ENCODE results near the gene GPR84.
"Not testable (repeated sequence)": the region's sequence is repeated elsewhere in the genome, so short reads cannot be mapped to it uniquely, and the experiment has no call there.

The GPR84 gene

DNA sequence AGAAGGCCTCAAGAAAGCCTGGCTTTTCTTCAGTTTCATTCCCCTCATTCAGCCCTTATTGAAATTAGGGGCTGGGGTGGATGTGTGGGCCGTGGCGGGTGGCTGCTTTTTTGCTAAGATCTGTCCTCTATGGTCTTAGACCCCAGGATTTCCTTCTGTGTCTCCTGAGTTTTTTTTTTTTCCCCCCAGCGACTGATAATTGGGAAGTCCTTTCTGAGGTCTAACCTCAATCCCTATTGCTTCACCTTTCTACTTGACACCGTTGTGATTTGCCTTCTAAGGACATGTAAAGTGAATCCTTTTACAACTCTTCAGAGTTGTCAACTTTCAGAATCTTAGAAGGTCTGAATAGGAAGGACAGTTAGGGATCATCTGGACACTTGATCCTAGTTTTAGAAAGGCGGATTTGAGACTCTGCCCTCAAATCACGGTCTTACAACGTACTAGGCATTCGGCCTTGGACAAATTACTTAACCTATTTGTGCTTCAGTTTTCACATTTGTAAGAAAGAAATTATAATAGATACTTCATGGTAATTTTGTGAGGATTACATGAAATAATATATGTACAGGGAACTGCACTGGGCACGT is 4.4 kb downstream of the GPR84 start:
- no peak for DNase-seq

DNA sequence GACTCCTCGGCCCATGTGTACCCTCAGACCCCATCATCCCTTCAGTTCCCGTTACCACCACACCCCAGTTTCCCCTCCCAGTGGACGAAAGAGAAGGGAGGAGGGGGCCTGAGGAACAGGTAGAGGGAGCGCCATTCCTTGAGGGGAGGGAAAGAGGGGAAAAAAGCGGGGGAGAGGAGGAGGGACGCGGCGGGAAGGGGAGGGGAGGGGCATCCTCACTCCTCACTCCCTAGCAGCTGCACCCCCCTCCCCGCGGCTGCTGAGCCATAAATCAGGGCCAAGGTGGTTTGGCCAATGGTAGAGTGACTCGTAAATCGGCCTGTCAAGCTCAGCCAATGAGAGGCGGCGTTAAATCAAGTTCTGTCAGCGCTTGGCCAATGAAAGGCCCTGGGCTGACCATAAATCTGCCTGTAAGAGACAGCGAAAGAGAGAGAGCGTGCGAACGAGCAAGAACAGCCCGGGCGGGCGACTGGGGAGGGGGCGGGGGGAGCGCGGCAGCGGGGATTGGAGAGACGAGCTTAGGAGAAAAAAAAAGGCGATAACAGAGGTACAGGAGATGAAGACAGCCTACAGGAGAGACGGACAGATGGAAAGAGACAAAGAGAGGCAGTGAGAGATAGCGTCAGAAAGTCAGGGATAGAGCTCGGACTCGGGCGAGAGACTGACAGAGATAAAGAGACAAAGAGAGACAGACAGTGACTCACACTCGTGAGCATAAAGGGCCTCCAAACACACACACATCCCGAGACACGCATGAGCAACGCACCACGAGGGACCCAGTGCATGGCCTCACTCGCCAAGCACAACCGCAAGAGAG is 5.1 kb downstream of the GPR84 start:
- TF ChIP-seq POLR2A (IDR thresholded peaks at IDR 0.05; ENCODE audit: low read length) (no peak), GATA1 (IDR thresholded peaks at IDR 0.05; ENCODE audit: low read depth, low read length) (no peak)
- peak; percentile 92 for DNase-seq

More for the DNA sequence above, 4.4 kb downstream of the GPR84 start:
- TF ChIP-seq GATA1 (IDR thresholded peaks at IDR 0.05; ENCODE audit: low read depth, low read length) = no peak
- no peak for TF ChIP-seq POLR2A (IDR thresholded peaks at IDR 0.05; ENCODE audit: low read length)

DNA sequence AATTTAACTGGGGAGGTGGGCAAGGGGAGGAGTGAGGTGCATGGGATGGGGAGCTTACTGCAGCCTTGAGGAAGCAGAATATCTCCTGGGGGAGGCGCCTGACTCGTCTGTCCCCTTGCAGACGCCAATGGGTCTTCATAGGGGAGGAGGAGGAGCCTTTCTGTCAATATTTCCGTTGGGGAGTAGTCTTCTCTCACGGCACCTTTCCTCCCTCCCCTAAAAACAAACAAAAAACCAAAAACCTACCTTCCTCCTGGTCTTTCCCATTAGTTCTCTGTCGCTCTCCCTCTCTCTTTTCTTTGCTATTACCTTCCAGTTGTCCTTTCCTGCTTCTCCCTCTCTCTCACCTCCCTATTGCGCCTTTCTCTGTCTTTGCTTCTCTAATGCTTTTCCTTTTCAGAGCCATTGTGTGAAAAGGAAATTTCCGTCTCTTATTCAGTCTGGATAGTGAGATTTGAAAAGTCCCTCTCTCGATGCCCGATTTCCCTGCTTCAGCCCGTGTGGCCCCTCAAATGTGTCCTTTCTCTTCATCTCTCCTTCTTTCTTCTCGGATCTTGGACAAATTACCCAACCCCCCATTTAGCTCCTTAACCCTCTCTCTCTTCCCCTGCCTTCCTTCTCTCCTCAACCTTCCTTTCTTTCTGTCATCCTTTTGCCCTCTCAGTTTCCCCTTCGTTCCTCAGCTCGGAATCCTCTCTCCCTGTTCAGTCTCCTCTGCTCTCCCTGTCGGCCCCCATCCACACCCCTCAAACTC is 5.9 kb downstream of the GPR84 start:
- DNase-seq = no peak
- TF ChIP-seq GATA1 (IDR thresholded peaks at IDR 0.05; ENCODE audit: low read depth, low read length) (no peak), POLR2A (IDR thresholded peaks at IDR 0.05; ENCODE audit: low read length) (peak; percentile 41)

DNA sequence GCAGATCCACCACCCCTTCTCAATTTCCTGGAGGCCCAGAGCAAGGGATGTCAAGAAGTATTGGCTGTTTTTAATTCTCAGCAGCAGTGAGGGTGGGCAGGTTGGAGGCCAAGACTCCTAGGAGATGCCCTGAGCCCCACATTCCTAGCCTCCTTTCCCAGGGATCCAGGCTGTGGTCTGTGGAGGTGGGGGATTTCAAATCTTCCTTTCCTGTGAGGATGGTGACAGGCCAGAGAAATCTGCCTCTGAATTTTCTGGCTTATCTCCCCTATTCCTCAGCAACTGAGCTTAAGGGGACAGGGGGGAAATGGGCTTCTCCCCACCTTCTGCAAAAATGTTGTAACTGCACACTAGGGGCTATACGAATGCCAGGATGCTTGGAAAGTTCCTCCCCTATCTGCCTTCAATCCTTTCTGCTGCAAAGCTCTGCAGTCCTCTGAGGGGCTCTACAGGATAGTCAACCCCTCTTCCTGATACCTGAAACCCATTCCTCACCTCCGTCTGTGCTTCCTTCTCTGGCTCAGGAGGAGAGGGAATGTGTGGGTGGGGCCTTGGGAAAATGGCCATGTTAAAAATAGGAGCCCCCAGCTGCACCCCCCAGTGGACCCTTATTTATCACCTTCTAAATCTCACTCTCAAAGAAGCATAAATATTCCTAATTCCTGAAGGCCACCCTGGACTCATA is 6.6 kb downstream of the GPR84 start:
- no peak for TF ChIP-seq GATA1 (IDR thresholded peaks at IDR 0.05; ENCODE audit: low read depth, low read length)
- no peak for TF ChIP-seq POLR2A (IDR thresholded peaks at IDR 0.05; ENCODE audit: low read length)
- DNase-seq = no peak

DNA sequence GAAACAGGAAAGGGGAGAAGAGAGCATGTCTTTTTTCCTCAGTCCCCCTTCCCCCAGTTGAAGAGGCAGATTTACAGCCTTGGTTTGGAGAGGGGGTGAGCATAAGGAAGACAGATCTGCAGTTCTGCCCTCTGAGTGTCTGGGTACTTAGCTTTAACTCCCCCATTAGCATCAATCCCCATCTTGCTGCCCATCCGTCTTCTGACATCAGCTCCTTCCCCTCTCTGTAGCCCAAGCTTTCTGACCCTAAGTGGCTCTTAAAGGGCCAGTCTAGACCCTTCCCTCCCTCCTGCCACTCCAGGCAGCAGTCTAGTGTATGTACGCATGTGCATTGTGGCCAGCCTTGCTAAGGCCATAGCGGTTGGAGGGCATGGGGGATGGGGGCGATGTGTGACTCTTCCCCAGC is 7.3 kb downstream of the GPR84 start:
- TF ChIP-seq POLR2A (IDR thresholded peaks at IDR 0.05; ENCODE audit: low read length) (no peak), GATA1 (IDR thresholded peaks at IDR 0.05; ENCODE audit: low read depth, low read length) (no peak)
- DNase-seq = no peak

DNA sequence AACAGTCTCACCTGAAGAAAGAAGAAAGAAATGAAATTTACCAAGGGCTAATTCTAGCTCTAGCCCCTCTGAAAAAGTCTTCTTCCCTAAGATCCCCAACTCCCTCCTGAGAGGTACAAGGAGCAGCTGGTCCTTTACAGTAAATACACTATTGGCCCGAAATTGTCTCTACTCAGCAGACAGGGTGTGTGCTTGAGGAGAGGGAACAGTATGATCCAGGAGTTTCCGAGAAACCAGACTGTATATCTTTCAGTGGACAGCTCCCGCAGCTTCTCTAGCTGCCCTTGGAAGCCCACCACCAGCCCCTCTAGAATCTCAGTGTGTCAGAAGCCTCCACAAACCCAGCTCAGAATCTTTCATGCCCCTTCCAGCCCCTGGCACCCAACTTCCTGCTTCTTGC is 8.1 kb downstream of the GPR84 start:
- no peak for TF ChIP-seq GATA1 (IDR thresholded peaks at IDR 0.05; ENCODE audit: low read depth, low read length)
- TF ChIP-seq POLR2A (IDR thresholded peaks at IDR 0.05; ENCODE audit: low read length) = no peak
- DNase-seq = no peak

DNA sequence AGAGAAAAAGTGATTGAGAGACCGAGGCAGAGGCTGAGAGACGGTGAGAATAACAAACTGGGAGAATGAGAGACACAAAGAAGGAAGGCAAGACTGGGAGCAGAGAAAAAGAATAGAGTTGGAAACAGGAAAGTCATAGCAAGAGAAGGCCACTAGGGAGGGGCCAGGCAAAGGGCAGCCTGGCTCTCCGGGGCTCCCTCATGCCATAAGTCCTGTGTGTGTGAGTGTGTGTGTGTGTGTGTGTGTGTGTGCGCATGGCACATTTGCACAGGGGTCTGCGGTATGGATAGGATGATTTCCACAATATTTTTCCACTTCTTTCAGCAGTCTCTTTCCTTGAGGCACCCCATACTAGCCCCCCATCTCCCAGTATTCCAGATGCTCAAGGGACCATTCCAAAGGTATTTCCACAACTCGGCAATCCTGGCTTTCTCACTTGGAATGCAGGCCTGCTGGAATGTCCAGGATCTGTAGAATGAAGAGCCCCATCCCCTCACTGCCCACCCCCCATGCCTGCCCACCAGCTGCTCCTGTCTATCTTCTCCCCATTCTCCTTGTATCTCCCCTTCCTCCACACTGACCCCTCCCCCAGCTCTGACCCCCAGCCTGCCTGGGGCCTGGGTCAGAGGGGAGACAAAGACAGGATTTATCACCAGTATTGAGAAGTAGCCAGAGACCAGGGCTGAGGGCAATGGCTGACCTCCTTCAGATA is 9.0 kb downstream of the GPR84 start:
- no peak for DNase-seq
- no peak for TF ChIP-seq GATA1 (IDR thresholded peaks at IDR 0.05; ENCODE audit: low read depth, low read length)
- no peak for TF ChIP-seq POLR2A (IDR thresholded peaks at IDR 0.05; ENCODE audit: low read length)

DNA sequence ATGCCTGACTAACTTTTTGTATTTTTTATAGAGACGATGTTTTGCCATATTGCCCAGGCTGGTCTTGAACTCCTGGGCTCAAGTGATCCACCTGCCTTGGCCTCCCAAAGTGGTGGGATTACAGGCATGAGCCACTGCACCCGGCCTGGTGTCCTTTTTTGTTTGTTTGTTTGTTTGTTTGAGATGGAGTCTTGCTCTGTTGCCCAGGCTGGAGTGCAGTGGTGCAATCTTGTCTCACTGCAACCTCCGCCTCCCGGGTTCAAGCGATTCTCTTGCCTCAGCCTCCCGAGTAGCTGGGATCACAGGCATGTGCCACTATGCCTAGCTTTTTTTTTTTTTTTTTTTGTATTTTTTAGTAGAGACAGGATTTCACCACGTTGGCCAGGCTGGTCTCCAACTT is 10.0 kb downstream of the GPR84 start:
- DNase-seq = not testable (repeated sequence)

DNA sequence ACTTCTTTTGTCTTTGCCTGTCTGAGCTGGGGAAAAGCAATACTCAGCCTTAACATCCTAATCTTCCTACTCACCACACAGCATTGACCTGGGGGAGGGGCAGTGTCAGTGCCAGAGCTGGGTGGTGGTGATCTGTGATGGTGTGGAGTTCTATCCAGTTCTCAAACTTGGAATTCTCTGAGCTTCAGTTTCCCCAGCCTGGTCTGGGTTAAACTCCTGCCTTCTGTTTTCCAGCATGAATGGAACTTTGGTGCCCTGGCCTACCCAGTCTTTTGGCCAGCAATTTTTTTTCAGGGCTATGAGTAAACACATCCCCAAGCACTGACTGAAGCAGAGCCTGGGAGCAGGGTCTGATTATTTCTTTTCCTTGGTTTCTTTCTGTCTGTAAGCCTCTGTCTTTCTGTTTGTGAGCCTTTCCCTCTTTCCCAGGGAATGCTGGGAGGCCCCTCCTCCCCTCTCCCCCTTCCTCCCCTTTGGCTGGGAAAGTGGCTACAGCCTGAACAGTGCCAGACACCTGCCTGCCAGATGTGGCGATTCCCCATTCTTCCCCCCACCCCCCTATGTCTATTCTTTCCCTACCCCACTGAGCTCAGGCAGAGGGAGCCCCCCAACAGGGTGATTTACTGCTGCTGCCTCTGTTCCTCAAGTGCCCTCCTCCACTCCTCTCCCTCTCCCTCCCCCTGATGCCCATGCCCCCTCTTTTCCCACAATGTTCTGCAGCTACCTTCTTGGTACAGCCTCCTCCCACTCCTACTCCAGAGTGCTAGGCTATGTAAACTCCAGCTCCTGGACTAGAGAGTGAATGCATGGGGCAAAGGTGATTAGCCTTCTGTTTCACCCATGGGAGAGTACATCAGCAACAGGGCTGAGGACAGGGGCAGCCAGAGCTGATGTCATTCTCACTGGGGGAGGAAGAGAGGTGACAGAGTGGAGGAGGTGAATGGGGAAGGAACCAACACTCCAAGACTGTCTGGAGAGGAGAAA is 11.1 kb downstream of the GPR84 start:
- no peak for DNase-seq
- TF ChIP-seq POLR2A (IDR thresholded peaks at IDR 0.05; ENCODE audit: low read length) (no peak), GATA1 (IDR thresholded peaks at IDR 0.05; ENCODE audit: low read depth, low read length) (no peak)

DNA sequence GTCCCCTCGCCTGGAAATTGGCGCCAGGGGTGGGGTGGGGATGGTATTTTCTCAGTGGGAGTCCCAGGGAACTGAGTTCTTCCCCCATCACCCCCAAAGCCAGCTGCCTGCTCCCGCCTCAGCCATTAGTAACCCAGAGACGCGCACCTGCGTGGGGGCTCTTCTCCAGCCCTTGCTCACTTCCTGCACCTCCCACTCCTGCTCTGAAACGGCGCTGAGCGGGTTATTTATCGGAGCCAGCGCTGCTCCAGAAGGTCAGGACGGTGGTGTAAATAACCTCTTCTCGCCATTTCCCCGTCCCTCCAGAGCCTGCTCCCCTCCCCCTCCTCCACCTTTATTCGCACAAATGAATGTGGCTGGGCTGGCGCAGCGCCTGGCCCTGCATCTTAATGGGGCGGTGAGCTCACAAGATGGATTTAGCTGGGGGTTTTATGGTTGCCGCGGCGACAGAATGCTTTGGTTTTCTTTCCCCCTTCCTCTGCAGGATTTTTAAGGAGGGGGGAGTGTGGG is 12.2 kb downstream of the GPR84 start:
- TF ChIP-seq POLR2A (IDR thresholded peaks at IDR 0.05; ENCODE audit: low read length) (no peak), GATA1 (IDR thresholded peaks at IDR 0.05; ENCODE audit: low read depth, low read length) (no peak)
- DNase-seq = no peak

DNA sequence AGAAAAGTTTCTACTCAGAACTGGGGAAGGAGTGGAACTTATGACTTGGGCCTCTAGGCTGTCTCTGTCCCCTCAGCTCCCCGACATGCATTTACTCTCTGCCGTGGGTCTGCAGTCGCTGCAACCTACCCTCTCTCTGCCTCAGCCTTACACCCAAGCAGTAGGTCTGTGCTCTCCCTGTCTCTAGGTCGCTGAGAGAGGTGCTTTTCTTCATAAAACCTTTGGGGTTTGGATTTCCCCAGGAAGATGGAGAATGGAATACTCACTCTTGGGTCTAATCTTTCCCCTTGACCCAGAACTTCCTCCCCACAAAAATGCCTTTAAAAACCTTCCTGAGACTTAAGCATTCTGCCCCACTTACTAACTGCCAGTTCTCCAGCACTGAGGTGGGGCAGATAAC is 12.9 kb downstream of the GPR84 start:
- TF ChIP-seq POLR2A (IDR thresholded peaks at IDR 0.05; ENCODE audit: low read length) = no peak
- TF ChIP-seq GATA1 (IDR thresholded peaks at IDR 0.05; ENCODE audit: low read depth, low read length) = no peak

DNA sequence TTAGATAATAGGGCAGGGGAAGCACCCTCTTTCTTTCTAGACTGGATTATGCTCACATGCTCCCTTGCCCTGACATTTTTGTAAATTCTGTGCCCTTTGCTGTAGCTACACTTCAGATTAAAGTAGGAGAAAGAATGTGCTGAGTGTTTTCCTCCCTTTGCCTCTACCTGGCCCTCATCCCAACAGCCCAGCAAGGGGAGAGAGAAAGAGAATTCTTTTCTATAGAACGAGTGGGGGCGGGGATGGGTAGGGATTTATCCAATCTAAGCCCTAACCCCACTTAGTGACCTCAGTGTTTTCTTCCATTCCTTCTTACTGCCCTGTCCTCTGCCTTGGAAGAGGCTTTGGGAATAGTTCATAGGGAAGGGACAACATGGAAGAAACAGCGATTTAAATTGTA is 13.5 kb downstream of the GPR84 start:
- no peak for DNase-seq

More for the DNA sequence above, 12.9 kb downstream of the GPR84 start:
- DNase-seq = no peak

More for the DNA sequence above, 13.5 kb downstream of the GPR84 start:
- no peak for TF ChIP-seq POLR2A (IDR thresholded peaks at IDR 0.05; ENCODE audit: low read length)
- no peak for TF ChIP-seq GATA1 (IDR thresholded peaks at IDR 0.05; ENCODE audit: low read depth, low read length)

All from erythroblast (primary cell).